A549 (cell line): Measurements from ENCODE around the gene ZBTB25.

ENCODE experiments used
- BHLHE40 ChIP-seq: IDR thresholded peaks from 2 replicates; pipeline ENCODE4 v1.6.1; 2012; ENCODE audit warnings: low read depth, low read length, inconsistent platforms
- FOSL2 ChIP-seq, 2 experiments: fragments of 450-650 bp in 1 of 2; fragments of >200 bp in 1 of 2; sonication (Bioruptor Twin) in 1 of 2; formaldehyde crosslinking; IDR thresholded peaks; 2 replicates each; pipeline versions ENCODE4 v1.5.0 to v1.6.1; 2016 to 2020; ENCODE audit warnings: mild to moderate bottlenecking in 1 of 2, moderate library complexity in 1 of 2
- HDAC2 ChIP-seq: fragments of 200-600 bp; sonication (generic); IDR thresholded peaks from 2 replicates; pipeline ENCODE4 v1.6.1; 2016
- PHF8 ChIP-seq: fragments of 200-600 bp; sonication (generic); IDR thresholded peaks from 2 replicates; pipeline ENCODE4 v1.6.1; 2016; ENCODE audit warnings: low read depth, mild to moderate bottlenecking, antibody characterized with exemption, moderate library complexity, borderline replicate concordance
- POLR2A ChIP-seq: IDR thresholded peaks from 2 replicates; pipeline ENCODE4 v1.6.1; 2012; ENCODE audit warnings: mild to moderate bottlenecking, low read length
- RCOR1 ChIP-seq: fragments of 150-350 bp; IDR thresholded peaks from 2 replicates; pipeline ENCODE4 v1.6.1; 2014; ENCODE audit warnings: antibody characterized with exemption, low read length, low read depth
- RFX5 ChIP-seq: fragments of 450-650 bp; IDR thresholded peaks from 2 replicates; pipeline ENCODE4 v1.7.1; 2014; ENCODE audit warnings: antibody characterized with exemption, mild to moderate bottlenecking, moderate library complexity
- TF ChIP-seq, protein P1 (sequence below): fragments of >200 bp; sonication (Bioruptor Twin); formaldehyde crosslinking; IDR thresholded peaks from 3 replicates; pipeline ENCODE4 v1.5.1; 2016

DNA sequence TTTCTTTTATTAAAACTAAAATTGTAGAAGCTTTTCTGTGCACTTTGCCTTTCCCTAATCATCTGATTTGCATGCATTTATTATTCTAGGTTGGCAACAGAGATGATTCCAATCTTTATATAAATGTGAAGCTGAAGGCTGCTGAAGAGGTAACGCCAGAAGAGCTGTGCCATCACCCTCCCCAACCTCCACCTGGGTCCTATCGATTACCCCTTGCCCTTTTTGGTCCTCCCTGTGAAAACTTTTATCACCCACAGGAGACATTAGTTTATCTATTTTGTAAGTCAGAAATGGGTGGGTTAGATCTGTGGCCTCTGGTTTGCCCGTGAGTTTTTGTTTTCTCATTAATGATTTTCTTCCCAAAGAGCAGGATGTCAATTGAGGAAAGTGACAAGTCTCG lies 92.6 kb downstream of the ZBTB25 start:
- no peak for TF ChIP-seq BHLHE40
- TF ChIP-seq, protein P1, sequence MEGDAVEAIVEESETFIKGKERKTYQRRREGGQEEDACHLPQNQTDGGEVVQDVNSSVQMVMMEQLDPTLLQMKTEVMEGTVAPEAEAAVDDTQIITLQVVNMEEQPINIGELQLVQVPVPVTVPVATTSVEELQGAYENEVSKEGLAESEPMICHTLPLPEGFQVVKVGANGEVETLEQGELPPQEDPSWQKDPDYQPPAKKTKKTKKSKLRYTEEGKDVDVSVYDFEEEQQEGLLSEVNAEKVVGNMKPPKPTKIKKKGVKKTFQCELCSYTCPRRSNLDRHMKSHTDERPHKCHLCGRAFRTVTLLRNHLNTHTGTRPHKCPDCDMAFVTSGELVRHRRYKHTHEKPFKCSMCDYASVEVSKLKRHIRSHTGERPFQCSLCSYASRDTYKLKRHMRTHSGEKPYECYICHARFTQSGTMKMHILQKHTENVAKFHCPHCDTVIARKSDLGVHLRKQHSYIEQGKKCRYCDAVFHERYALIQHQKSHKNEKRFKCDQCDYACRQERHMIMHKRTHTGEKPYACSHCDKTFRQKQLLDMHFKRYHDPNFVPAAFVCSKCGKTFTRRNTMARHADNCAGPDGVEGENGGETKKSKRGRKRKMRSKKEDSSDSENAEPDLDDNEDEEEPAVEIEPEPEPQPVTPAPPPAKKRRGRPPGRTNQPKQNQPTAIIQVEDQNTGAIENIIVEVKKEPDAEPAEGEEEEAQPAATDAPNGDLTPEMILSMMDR, result no peak
- TF ChIP-seq POLR2A, result no peak
- no peak for TF ChIP-seq RFX5
- TF ChIP-seq PHF8, result no peak
- no peak for TF ChIP-seq RCOR1
- no peak for TF ChIP-seq FOSL2 (IDR thresholded peaks at IDR 0.05)
- TF ChIP-seq FOSL2 (CRISPR knock-in tag; IDR thresholded peaks at IDR 0.05), result no peak
- TF ChIP-seq HDAC2, result no peak
